Upper lobe of right lung (tissue), 1 donor: ENCODE data around the gene DPYD. TPM values are rescaled to one million over a fixed set of nuclear protein-coding genes. Genes with fewer than 3 reads are reported as not detected.

Experiments
- ATAC-seq: fragments of 200-7000 bp; cut with Tn5 transposase; one replicate; pipeline ENCODE4 v1.9.1; 2020; ENCODE audit warnings: mild to moderate bottlenecking, moderate library complexity
- DNase-seq: peaks from one replicate; pipeline ENCODE4 v3.0.0-alpha.2; 2020
- H3K27ac ChIP-seq: fragments of 200-600 bp; one replicate; pipeline ENCODE4 v1.8.0; 2022
- H3K27me3 ChIP-seq: fragments of 200-600 bp; one replicate; pipeline ENCODE4 v1.8.0; 2022; ENCODE audit warnings: mild to moderate bottlenecking
- H3K36me3 ChIP-seq: fragments of 200-600 bp; one replicate; pipeline ENCODE4 v1.8.0; 2022
- H3K4me1 ChIP-seq: fragments of 200-600 bp; one replicate; pipeline ENCODE4 v1.8.0; 2022
- H3K4me3 ChIP-seq: fragments of 200-600 bp; one replicate; pipeline ENCODE4 v1.8.0; 2022; ENCODE audit warnings: mild to moderate bottlenecking
- H3K9me3 ChIP-seq: fragments of 200-600 bp; one replicate; pipeline ENCODE4 v1.8.0; 2022
- intact Hi-C: fragments of 100-400 bp; cut with DNase I; formaldehyde crosslinking; loops from one replicate; pipeline ENCODE4 v1.11.0; 2022
- total RNA-seq: library from RNA; stranded (reverse); fragmentation: NEBNext Ultra II Directional; extraction: Animal tissue kit (Norgen Biotek cat#: 25700); gene quantifications from one replicate; pipeline ENCODE4 v1.2.1, GENCODE V29; 2021
- TF ChIP-seq, protein P1 (sequence below): fragments of 200-600 bp; IDR thresholded peaks from one replicate; pipeline ENCODE4 v1.8.0; 2022; ENCODE audit warnings: antibody characterized with exemption
- donor health status: DM: no; HTN: yes; CAD: no; lungs with severe emphysema.

The DPYD gene
- total RNA-seq, 1 donor from 2014 or later: 82.7 TPM

DNA sequence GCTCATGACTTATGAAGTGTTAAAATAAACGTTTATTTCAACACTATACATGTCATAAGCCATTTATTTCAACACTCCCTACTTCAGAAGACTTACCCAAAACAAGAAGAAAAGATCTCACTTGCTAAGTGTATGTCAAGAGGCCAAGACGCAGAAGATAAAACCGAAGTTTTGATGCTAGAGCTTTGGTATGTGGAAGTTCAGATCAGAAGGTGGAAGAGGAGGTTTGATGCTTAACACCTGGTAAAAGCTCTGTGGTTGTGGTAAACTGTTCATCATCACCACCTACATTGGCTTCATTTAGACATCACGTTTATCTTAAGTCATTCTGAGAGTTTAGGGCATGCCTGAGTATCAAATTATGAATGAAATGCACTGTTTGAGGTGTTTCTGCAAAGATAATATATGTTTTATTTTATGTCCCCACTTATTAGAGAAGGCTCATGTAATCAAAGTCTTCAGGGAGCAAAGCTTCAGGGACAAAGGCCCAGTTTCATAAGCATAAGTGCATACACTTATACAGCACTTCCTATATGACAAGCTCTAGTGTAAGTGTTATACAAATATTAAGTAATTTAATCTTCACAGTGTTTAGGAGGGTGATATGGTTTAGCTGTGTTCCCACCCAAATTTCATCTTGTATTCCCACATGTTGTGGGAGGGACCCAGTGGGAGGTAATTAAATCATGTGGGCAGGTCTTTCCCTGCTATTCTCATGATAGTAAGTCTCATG lies 665.9 kb downstream of the DPYD start:
- no peak overlapping the region for H3K27ac ChIP-seq
- no peaks in the 10 kb centered on the region for H3K9me3 ChIP-seq
- H3K27me3 ChIP-seq: no peaks in the 10 kb centered on the region
- TF ChIP-seq, protein P1, sequence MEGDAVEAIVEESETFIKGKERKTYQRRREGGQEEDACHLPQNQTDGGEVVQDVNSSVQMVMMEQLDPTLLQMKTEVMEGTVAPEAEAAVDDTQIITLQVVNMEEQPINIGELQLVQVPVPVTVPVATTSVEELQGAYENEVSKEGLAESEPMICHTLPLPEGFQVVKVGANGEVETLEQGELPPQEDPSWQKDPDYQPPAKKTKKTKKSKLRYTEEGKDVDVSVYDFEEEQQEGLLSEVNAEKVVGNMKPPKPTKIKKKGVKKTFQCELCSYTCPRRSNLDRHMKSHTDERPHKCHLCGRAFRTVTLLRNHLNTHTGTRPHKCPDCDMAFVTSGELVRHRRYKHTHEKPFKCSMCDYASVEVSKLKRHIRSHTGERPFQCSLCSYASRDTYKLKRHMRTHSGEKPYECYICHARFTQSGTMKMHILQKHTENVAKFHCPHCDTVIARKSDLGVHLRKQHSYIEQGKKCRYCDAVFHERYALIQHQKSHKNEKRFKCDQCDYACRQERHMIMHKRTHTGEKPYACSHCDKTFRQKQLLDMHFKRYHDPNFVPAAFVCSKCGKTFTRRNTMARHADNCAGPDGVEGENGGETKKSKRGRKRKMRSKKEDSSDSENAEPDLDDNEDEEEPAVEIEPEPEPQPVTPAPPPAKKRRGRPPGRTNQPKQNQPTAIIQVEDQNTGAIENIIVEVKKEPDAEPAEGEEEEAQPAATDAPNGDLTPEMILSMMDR: no peak
- H3K36me3 ChIP-seq: no peaks in the 10 kb centered on the region
- ATAC-seq (no peak), DNase-seq (no peak)
- H3K4me3 ChIP-seq: no peak overlapping the region
- no peaks in the 10 kb centered on the region for H3K4me1 ChIP-seq
- intact Hi-C loops: no loop called here

DNA sequence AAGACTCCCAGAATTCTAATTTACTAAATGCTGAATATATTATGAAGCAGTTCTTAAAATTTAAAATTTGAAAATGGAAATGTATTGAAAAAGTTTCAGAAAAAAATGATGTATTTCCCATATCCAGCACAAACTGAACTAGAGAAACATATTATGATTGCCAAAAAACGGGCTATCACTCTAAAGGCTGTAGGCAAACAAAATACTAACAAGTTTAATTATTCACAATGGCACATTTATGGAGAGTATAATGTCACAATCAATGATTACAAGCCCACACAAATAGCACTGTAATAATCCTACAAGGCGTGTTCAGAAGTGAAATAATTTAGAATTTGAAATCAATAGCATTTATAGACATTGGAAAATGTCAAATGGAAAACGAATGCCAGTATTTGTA lies 667.9 kb downstream of the DPYD start:
- Histone ChIP-seq H3K36me3 (no peaks in the 10 kb centered on the region), H3K4me1 (no peaks in the 10 kb centered on the region), H3K27me3 (no peaks in the 10 kb centered on the region), H3K4me3 (no peak overlapping the region), H3K27ac (no peak overlapping the region), H3K9me3 (no peaks in the 10 kb centered on the region)
- no peak for DNase-seq
- no peak for ATAC-seq
- intact Hi-C loops: no loop called here
- TF ChIP-seq, protein P1: no peak

DNA sequence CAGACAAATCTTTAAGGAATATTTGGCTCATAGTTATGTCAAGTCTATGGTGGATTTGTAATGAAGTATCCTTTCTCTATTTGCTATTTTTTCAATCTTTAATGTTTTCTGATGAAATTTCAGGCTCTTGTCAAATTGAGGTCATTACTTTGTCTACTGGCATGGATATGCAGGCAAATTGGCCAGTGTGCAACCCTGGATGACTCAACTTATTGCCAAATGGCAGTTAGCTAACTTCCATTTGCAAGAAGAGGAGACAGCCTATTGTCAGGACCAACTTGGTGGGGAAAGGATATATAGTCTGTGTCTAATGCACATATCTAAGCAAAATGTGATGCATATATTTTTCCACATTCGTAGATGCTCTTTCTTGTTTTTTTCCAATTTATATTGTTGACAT lies 668.8 kb downstream of the DPYD start:
- Histone ChIP-seq H3K4me3 (no peak overlapping the region), H3K27me3 (no peaks in the 10 kb centered on the region), H3K36me3 (no peaks in the 10 kb centered on the region), H3K9me3 (no peaks in the 10 kb centered on the region), H3K4me1 (no peaks in the 10 kb centered on the region), H3K27ac (no peak overlapping the region)
- ATAC-seq: peak; percentile 66
- TF ChIP-seq, protein P1: no peak
- intact Hi-C loops: no loop called here
- DNase-seq: no peak

DNA sequence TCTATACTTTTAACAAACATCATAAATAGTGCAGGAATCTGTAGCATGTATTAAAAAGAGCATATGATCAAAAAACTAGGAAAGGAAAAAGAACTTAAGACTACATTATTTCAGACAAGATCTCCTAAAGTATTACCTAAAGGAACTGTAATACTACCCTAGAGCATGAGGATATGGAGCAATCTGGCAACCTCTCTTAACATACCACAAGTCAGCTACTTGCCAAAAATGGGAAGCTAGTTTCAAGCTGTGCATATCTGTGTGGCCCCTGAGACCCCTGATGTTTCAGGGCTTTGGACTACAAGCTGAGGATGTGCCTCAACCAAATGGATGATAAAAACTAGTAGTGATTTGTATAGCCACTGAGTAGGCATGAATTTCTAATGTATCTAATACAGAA lies 673.6 kb downstream of the DPYD start:
- TF ChIP-seq, protein P1: no peak
- no peaks in the 10 kb centered on the region for H3K36me3 ChIP-seq
- H3K27me3 ChIP-seq: no peaks in the 10 kb centered on the region
- H3K27ac ChIP-seq: no peak overlapping the region
- no peaks in the 10 kb centered on the region for H3K4me1 ChIP-seq
- intact Hi-C loops: no loop called here
- no peak overlapping the region for H3K4me3 ChIP-seq
- DNase-seq (no peak), ATAC-seq (peak; percentile 65)
- no peaks in the 10 kb centered on the region for H3K9me3 ChIP-seq

DNA sequence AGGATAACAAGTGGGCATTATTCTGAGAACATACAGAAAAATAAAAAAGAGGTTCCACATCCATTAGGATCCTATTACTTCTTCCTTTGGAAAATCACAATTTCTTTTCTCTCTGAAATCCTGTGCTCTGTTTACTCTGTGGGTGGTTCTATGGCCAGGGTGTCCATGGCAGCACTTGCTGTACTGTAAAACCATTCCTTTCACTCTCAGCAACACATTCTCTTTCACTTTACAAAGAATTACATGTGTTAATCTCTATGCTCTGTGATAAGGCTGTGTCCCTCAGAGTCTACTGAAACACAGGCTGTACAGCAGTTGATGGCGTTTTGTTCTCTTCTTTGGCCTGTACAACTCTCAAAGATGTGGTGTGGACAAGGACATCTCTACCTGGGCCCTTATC lies 675.2 kb downstream of the DPYD start:
- H3K4me3 ChIP-seq: no peak overlapping the region
- H3K4me1 ChIP-seq: no peaks in the 10 kb centered on the region
- H3K27me3 ChIP-seq: no peaks in the 10 kb centered on the region
- TF ChIP-seq, protein P1: no peak
- intact Hi-C loops: no loop called here
- no peaks in the 10 kb centered on the region for H3K36me3 ChIP-seq
- H3K9me3 ChIP-seq: no peaks in the 10 kb centered on the region
- DNase-seq (no peak), ATAC-seq (peak; percentile 43)
- no peak overlapping the region for H3K27ac ChIP-seq

DNA sequence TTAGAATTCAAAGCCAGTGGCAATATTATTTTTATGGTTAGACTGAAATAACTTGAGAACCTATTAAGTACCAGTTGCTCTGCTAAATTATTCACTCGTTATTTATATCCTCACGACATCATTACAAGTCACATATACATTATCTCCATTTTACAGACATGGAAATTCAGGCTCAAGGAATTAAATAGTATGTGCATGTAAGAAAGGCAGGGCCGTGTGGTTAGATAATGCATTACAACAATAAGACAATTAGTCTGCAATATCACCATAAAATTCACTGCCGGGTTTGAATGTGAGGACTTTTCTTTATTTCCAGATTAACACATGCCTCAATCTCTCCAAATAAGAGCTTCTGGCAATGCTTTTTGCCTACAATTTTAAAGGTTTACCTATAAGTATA lies 675.8 kb downstream of the DPYD start:
- intact Hi-C loops: no loop called here
- DNase-seq (no peak), ATAC-seq (no peak)
- no peaks in the 10 kb centered on the region for H3K9me3 ChIP-seq
- H3K4me3 ChIP-seq: no peak overlapping the region
- TF ChIP-seq, protein P1: no peak
- H3K4me1 ChIP-seq: no peaks in the 10 kb centered on the region
- no peak overlapping the region for H3K27ac ChIP-seq
- no peaks in the 10 kb centered on the region for H3K27me3 ChIP-seq
- H3K36me3 ChIP-seq: no peaks in the 10 kb centered on the region
